ENCODE measurements around the gene FAM32A. TPM values are rescaled to one million over a fixed set of nuclear protein-coding genes. Genes with fewer than 3 reads are reported as not detected.

Gene FAM32A
- total RNA-seq, 1 donor: 89.1 TPM

GRCh38 chr19:16143399-16144215, 41.6 kb upstream of the FAM32A start, which contains the start of gene HSH2D:
Gene HSH2D, plus strand, starts transcription at chr19:16143685. Its CDS starts 5,066 bp downstream, at chr19:16148751.
- no peak for DNase-seq (ENCODE audit: low read depth)
- no peak within 1 kb of the TSS for H3K4me3 ChIP-seq (ENCODE audit: low read depth, low read length)
- TF ChIP-seq, protein P1, sequence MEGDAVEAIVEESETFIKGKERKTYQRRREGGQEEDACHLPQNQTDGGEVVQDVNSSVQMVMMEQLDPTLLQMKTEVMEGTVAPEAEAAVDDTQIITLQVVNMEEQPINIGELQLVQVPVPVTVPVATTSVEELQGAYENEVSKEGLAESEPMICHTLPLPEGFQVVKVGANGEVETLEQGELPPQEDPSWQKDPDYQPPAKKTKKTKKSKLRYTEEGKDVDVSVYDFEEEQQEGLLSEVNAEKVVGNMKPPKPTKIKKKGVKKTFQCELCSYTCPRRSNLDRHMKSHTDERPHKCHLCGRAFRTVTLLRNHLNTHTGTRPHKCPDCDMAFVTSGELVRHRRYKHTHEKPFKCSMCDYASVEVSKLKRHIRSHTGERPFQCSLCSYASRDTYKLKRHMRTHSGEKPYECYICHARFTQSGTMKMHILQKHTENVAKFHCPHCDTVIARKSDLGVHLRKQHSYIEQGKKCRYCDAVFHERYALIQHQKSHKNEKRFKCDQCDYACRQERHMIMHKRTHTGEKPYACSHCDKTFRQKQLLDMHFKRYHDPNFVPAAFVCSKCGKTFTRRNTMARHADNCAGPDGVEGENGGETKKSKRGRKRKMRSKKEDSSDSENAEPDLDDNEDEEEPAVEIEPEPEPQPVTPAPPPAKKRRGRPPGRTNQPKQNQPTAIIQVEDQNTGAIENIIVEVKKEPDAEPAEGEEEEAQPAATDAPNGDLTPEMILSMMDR (IDR thresholded peaks at IDR 0.05; ENCODE audit: insufficient read depth, low read length): no peak

DNA sequence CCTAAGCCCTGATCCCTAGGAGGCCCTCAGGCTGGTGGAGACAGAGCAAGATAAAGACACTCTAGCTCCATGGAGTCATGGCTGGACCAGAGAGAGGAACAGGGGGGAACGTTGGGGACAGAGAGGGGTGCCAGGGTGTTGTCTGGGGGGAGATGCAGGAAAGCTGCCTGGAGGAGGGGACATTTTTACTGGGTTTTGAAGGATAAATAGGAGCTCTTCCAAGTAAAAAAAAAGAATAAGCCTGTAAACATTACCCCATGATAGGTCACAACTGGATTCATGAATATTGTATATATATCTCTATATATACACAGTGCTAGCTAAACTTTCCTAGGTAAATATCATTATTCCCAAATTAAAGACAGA, 41.0 kb upstream of the FAM32A start:
- DNase-seq (ENCODE audit: low read depth): no peak
- TF ChIP-seq, protein P1 (IDR thresholded peaks at IDR 0.05; ENCODE audit: insufficient read depth, low read length): no peak
- H3K4me3 ChIP-seq (ENCODE audit: low read depth, low read length): no peak overlapping the region

GRCh38 chr19:16146112-16146511, 39.1 kb upstream of the FAM32A start:
- TF ChIP-seq, protein P1 (IDR thresholded peaks at IDR 0.05; ENCODE audit: insufficient read depth, low read length): no peak
- H3K4me3 ChIP-seq (ENCODE audit: low read depth, low read length): no peak overlapping the region
- DNase-seq (ENCODE audit: low read depth): no peak

DNA sequence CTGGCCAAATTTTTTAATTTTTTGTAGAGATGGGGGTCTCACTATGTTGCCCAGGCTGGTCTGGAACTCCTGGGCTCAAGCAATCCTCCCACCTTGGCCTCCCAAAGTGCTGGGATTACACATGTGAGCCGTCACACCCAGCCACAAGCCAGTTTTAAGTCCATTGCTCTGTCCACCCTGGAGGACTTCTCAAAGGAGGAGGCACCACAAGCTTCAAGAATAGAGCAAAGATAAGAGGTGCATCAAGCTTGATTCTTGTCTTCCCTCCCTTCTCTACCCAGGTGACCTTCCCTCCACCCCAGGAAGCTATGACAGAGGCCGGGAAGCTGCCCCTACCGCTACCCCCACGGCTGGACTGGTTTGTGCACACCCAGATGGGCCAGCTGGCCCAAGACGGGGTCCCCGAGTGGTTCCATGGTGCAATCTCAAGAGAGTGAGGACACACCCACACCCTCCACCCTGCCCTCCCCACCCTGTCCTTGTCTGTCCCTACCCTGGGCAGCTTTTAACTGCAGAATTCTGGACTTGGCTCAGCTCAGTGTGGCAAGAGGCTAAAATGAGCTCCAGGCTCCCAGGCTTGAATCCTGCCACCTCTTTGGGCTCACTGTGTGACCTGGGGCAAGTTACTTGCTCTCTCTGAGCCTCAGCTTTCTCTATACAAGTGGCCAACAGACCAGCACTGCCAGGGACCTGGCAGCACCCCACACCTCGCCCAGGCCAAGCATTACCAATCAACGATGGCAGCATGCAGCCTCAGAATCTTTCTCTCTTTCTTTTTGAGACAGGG, 36.6 kb upstream of the FAM32A start:
- H3K4me3 ChIP-seq (ENCODE audit: low read depth, low read length): no peak overlapping the region
- TF ChIP-seq, protein P1 (IDR thresholded peaks at IDR 0.05; ENCODE audit: insufficient read depth, low read length): no peak
- DNase-seq (ENCODE audit: low read depth): no peak

GRCh38 chr19:16153582-16154336, 31.5 kb upstream of the FAM32A start:
- DNase-seq (ENCODE audit: low read depth): no peak
- H3K4me3 ChIP-seq (ENCODE audit: low read depth, low read length): no peak overlapping the region
- TF ChIP-seq, protein P1 (IDR thresholded peaks at IDR 0.05; ENCODE audit: insufficient read depth, low read length): no peak

GRCh38 chr19:16154557-16154956, 30.7 kb upstream of the FAM32A start:
- DNase-seq (ENCODE audit: low read depth): no peak
- no peak overlapping the region for H3K4me3 ChIP-seq (ENCODE audit: low read depth, low read length)
- TF ChIP-seq, protein P1 (IDR thresholded peaks at IDR 0.05; ENCODE audit: insufficient read depth, low read length): no peak

Data from fibroblast of the aortic adventitia (primary cell).